SK-N-MC (cell line): Measurements from ENCODE around the gene EN1.

Experiments used
- DNase-seq: peaks from one replicate; pipeline ENCODE4 v3.0.0-alpha.2; 2011; ENCODE audit warnings: low read depth, low spot score
- H3K27ac ChIP-seq: fragments of 200-600 bp; sonication (generic); 2 replicates; pipeline ENCODE4 v1.5.1; 2016; ENCODE audit warnings: mixed run types
- H3K36me3 ChIP-seq: fragments of 200-600 bp; sonication (generic); 2 replicates; pipeline ENCODE4 v1.6.1; 2017; ENCODE audit warnings: antibody characterized with exemption, low read length, mixed read lengths; ENCODE audit not compliant: insufficient read depth
- H3K4me3 ChIP-seq: fragments of 200-600 bp; sonication (generic); 2 replicates; pipeline ENCODE4 v1.5.1; 2016
- H3K9ac ChIP-seq: fragments of 200-600 bp; sonication (generic); 2 replicates; pipeline ENCODE4 v1.8.0; 2017; ENCODE audit warnings: mixed run types, mixed read lengths; ENCODE audit not compliant: insufficient read length
- H3K9me3 ChIP-seq: fragments of 200-600 bp; sonication (generic); 2 replicates; pipeline ENCODE4 v1.6.1; 2017; ENCODE audit warnings: low read depth, mild to moderate bottlenecking, antibody characterized with exemption, low read length, moderate library complexity, mixed read lengths
- EZH2 ChIP-seq: fragments of 200-600 bp; sonication (generic); IDR thresholded peaks from one replicate; pipeline ENCODE4 v1.6.1; 2017; ENCODE audit warnings: antibody characterized with exemption
- FOXP2 ChIP-seq: optimal IDR thresholded peaks from 2 replicates; pipeline ENCODE3; 2011; ENCODE audit warnings: mild to moderate bottlenecking, moderate library complexity; ENCODE audit not compliant: insufficient read depth; ENCODE audit errors: extremely low read length, control extremely low read depth
- POLR2AphosphoS5 ChIP-seq: IDR thresholded peaks from 2 replicates; pipeline ENCODE4 v1.6.1; 2012; ENCODE audit warnings: mild to moderate bottlenecking, low read depth, low read length, borderline replicate concordance

Gene EN1

GRCh38 chr2:118833716-118834439 is 13.6 kb downstream of the EN1 start:
- TF ChIP-seq EZH2 (no peak), POLR2AphosphoS5 (no peak), FOXP2 (no peak)
- H3K9ac ChIP-seq = no peak overlapping the region
- DNase-seq = no peak
- H3K27ac ChIP-seq = no peak overlapping the region
- H3K36me3 ChIP-seq = no peaks in the 10 kb centered on the region
- H3K9me3 ChIP-seq = no peaks in the 10 kb centered on the region
- no peak overlapping the region for H3K4me3 ChIP-seq

GRCh38 chr2:118832791-118833715 is 14.4 kb downstream of the EN1 start:
- no peak for DNase-seq
- no peaks in the 10 kb centered on the region for H3K9me3 ChIP-seq
- H3K9ac ChIP-seq = no peak overlapping the region
- TF ChIP-seq EZH2 = no peak
- TF ChIP-seq FOXP2 = no peak
- no peak for TF ChIP-seq POLR2AphosphoS5
- H3K4me3 ChIP-seq = no peak overlapping the region
- no peak overlapping the region for H3K27ac ChIP-seq
- no peaks in the 10 kb centered on the region for H3K36me3 ChIP-seq

GRCh38 chr2:118832071-118832790 is 15.2 kb downstream of the EN1 start:
- Histone ChIP-seq H3K4me3 (no peak overlapping the region), H3K9me3 (no peaks in the 10 kb centered on the region), H3K27ac (no peak overlapping the region), H3K9ac (no peak overlapping the region), H3K36me3 (no peaks in the 10 kb centered on the region)
- TF ChIP-seq POLR2AphosphoS5 = no peak
- TF ChIP-seq FOXP2 = no peak
- no peak for TF ChIP-seq EZH2
- no peak for DNase-seq

DNA sequence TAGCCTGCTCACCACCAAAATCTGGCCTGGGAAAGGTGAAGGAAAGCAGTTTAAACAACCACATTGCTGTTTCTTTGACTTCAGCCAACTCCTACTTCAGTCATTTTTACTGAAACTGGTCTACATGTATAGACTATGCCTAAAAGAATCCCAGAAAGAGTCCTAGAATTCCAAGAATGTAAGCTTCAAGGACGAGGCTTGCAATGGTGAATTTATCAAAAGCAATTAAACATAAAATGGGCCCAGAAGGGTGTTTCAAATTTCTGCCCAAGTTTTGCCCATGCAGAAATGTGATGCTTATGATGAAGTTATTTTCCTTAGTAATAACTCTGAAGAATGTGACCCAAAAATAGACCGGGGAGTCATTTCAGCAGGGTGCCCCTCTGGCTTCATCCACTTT is 16.6 kb downstream of the EN1 start:
- no peak for DNase-seq
- no peaks in the 10 kb centered on the region for H3K9me3 ChIP-seq
- H3K36me3 ChIP-seq = no peaks in the 10 kb centered on the region
- TF ChIP-seq POLR2AphosphoS5 = no peak
- TF ChIP-seq EZH2 = no peak
- H3K9ac ChIP-seq = no peak overlapping the region
- no peak overlapping the region for H3K4me3 ChIP-seq
- no peak overlapping the region for H3K27ac ChIP-seq

DNA sequence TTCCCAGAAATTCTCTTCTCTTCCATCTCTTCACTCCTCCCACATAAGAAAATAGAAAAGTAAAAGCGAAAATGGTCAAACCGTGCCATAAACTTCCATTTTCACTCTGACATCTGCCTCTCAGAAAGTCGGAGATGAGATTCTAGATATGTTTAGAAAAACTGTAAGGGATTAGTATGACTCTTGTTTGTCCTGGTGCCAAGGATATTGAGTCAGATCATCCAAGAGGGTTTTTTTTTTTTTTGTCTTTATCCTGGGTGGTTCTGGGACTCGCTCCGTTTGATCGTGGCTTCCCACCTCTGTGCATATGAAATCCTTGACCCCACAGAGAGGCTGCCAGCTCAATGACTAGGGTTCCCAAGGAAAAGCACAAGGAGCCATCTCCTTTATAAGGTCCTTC is 17.3 kb downstream of the EN1 start:
- no peak overlapping the region for H3K9ac ChIP-seq
- H3K27ac ChIP-seq = no peak overlapping the region
- DNase-seq = no peak
- TF ChIP-seq FOXP2 = no peak
- no peak for TF ChIP-seq POLR2AphosphoS5
- TF ChIP-seq EZH2 = no peak
- no peaks in the 10 kb centered on the region for H3K9me3 ChIP-seq
- H3K36me3 ChIP-seq = no peaks in the 10 kb centered on the region
- no peak overlapping the region for H3K4me3 ChIP-seq

DNA sequence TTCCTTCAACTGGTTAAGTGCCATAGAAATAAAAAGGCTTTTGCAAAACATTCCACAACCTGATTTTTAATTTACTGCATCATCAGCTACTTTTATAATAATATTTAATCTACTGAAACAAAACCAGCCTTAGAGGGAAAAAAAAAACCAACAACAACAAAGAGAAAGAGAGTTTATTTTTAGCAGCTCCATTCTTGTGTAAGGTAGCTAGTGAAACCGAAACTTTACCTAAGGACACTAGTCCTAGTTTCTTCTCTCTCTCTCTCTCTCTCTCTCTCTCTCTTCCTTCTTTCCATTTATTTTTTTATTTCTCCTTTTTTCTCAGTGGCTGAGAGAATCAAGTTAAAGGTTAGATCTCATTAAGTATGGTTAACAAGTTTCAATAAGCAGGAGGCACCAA is 21.4 kb downstream of the EN1 start:
- no peaks in the 10 kb centered on the region for H3K36me3 ChIP-seq
- no peaks in the 10 kb centered on the region for H3K9me3 ChIP-seq
- H3K9ac ChIP-seq = no peak overlapping the region
- no peak for TF ChIP-seq FOXP2
- TF ChIP-seq EZH2 = no peak
- no peak for TF ChIP-seq POLR2AphosphoS5
- no peak overlapping the region for H3K4me3 ChIP-seq
- DNase-seq = no peak
- H3K27ac ChIP-seq = no peak overlapping the region

GRCh38 chr2:118823633-118824032 is 23.8 kb downstream of the EN1 start:
- H3K9ac ChIP-seq = no peak overlapping the region
- no peak overlapping the region for H3K27ac ChIP-seq
- DNase-seq = no peak
- no peak for TF ChIP-seq POLR2AphosphoS5
- no peak for TF ChIP-seq EZH2
- no peak for TF ChIP-seq FOXP2
- no peaks in the 10 kb centered on the region for H3K36me3 ChIP-seq
- H3K9me3 ChIP-seq = no peaks in the 10 kb centered on the region
- no peak overlapping the region for H3K4me3 ChIP-seq

- Histone ChIP-seq H3K27ac (no peak overlapping the region), H3K9me3 (no peaks in the 10 kb centered on the region), H3K9ac (no peak overlapping the region), H3K4me3 (no peak overlapping the region), H3K36me3 (no peaks in the 10 kb centered on the region)
- no peak for DNase-seq
- TF ChIP-seq FOXP2 = no peak
- TF ChIP-seq POLR2AphosphoS5 = no peak
- no peak for TF ChIP-seq EZH2
Observed at GRCh38 chr2:118822572-118822971, 24.9 kb downstream of the EN1 start.
